Measurements from ENCODE around the gene CCDC15.

DNA sequence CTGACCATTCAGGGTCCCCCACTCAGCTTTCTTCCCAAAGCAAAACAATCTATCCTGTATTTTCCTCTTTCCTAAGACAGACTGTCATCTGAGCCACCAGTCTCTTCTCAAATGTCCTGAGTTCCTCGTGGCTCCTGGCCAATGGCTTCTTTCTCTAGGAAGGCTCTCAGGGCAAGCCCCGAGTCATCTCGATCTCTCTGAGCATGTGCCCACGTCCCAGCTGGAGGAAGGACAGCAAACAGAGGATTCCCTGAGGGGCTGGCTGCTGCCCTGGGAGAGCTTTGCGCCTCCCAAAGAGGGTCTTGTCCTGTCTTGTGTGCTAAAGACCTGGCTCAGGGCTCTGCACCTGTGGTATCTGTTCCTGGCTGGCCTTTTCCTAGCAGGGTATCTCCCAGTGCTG lies 117.4 kb downstream of the CCDC15 start:
- TF ChIP-seq POLR2AphosphoS5 (IDR thresholded peaks at IDR 0.05; ENCODE audit: insufficient read depth in 1 of 2, low read depth in 1 of 2): no peak
- TF ChIP-seq, protein P1, sequence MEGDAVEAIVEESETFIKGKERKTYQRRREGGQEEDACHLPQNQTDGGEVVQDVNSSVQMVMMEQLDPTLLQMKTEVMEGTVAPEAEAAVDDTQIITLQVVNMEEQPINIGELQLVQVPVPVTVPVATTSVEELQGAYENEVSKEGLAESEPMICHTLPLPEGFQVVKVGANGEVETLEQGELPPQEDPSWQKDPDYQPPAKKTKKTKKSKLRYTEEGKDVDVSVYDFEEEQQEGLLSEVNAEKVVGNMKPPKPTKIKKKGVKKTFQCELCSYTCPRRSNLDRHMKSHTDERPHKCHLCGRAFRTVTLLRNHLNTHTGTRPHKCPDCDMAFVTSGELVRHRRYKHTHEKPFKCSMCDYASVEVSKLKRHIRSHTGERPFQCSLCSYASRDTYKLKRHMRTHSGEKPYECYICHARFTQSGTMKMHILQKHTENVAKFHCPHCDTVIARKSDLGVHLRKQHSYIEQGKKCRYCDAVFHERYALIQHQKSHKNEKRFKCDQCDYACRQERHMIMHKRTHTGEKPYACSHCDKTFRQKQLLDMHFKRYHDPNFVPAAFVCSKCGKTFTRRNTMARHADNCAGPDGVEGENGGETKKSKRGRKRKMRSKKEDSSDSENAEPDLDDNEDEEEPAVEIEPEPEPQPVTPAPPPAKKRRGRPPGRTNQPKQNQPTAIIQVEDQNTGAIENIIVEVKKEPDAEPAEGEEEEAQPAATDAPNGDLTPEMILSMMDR (IDR thresholded peaks at IDR 0.05): no peak

Data from vagina (tissue), 2 donors.